HG02852 (cell line): ENCODE data around the gene PLPPR2.
"Not testable (repeated sequence)": the region's sequence is repeated elsewhere in the genome, so short reads cannot be mapped to it uniquely, and the experiment has no call there.

ENCODE experiments used
- ATAC-seq: cut with Tn5 transposase; IDR thresholded peaks from one replicate; pipeline ENCODE4 v1.9.1; 2021; ENCODE audit warnings: mild to moderate bottlenecking, moderate library complexity; ENCODE audit not compliant: unreplicated experiment

Gene PLPPR2

GRCh38 chr19:11355160-11356073 lies at the start of gene PLPPR2:
PLPPR2 (plus strand) TSS chr19:11355432; CDS start chr19:11357674, 2,242 bp downstream.
- ATAC-seq: peak; percentile 51

- no peak for ATAC-seq
Observed at GRCh38 chr19:11306337-11306736, 48.9 kb upstream of the PLPPR2 start.

- ATAC-seq: not testable (repeated sequence)
Observed at GRCh38 chr19:11320278-11320995, 34.8 kb upstream of the PLPPR2 start.

- ATAC-seq: no peak
Observed at GRCh38 chr19:11321191-11322126, 33.8 kb upstream of the PLPPR2 start.

GRCh38 chr19:11322269-11323024 lies 32.8 kb upstream of the PLPPR2 start:
- ATAC-seq: no peak

- ATAC-seq: no peak
Observed at GRCh38 chr19:11323601-11324078, 31.6 kb upstream of the PLPPR2 start.

- no peak for ATAC-seq
Observed at GRCh38 chr19:11324079-11324661, 31.1 kb upstream of the PLPPR2 start.

GRCh38 chr19:11324748-11325389 lies 30.4 kb upstream of the PLPPR2 start:
- ATAC-seq: no peak

GRCh38 chr19:11325544-11325943 lies 29.7 kb upstream of the PLPPR2 start:
- ATAC-seq: no peak

GRCh38 chr19:11330127-11330526 lies 25.1 kb upstream of the PLPPR2 start:
- ATAC-seq: no peak

- ATAC-seq: no peak
Observed at GRCh38 chr19:11331502-11331901, 23.7 kb upstream of the PLPPR2 start.

- no peak for ATAC-seq
Observed at GRCh38 chr19:11332822-11333221, 22.4 kb upstream of the PLPPR2 start.

GRCh38 chr19:11333838-11334237 lies 21.4 kb upstream of the PLPPR2 start:
- ATAC-seq: not testable (repeated sequence)

- ATAC-seq: no peak
Observed at GRCh38 chr19:11335449-11336146, 19.6 kb upstream of the PLPPR2 start.

- ATAC-seq: no peak
Observed at GRCh38 chr19:11337080-11337479, 18.2 kb upstream of the PLPPR2 start.

- ATAC-seq: no peak
Observed at GRCh38 chr19:11338121-11338520, 17.1 kb upstream of the PLPPR2 start.

GRCh38 chr19:11338569-11339253 lies 16.5 kb upstream of the PLPPR2 start:
- no peak for ATAC-seq
